ENCODE measurements around the gene RIMBP2. TPM values are rescaled to one million over a fixed set of nuclear protein-coding genes. Genes with fewer than 3 reads are reported as not detected.

RIMBP2 gene
- total and polyA plus RNA-seq, 2 experiments from 2014 or later: 0.31 to 0.37 TPM

- TF ChIP-seq, protein P1, sequence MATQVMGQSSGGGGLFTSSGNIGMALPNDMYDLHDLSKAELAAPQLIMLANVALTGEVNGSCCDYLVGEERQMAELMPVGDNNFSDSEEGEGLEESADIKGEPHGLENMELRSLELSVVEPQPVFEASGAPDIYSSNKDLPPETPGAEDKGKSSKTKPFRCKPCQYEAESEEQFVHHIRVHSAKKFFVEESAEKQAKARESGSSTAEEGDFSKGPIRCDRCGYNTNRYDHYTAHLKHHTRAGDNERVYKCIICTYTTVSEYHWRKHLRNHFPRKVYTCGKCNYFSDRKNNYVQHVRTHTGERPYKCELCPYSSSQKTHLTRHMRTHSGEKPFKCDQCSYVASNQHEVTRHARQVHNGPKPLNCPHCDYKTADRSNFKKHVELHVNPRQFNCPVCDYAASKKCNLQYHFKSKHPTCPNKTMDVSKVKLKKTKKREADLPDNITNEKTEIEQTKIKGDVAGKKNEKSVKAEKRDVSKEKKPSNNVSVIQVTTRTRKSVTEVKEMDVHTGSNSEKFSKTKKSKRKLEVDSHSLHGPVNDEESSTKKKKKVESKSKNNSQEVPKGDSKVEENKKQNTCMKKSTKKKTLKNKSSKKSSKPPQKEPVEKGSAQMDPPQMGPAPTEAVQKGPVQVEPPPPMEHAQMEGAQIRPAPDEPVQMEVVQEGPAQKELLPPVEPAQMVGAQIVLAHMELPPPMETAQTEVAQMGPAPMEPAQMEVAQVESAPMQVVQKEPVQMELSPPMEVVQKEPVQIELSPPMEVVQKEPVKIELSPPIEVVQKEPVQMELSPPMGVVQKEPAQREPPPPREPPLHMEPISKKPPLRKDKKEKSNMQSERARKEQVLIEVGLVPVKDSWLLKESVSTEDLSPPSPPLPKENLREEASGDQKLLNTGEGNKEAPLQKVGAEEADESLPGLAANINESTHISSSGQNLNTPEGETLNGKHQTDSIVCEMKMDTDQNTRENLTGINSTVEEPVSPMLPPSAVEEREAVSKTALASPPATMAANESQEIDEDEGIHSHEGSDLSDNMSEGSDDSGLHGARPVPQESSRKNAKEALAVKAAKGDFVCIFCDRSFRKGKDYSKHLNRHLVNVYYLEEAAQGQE (IDR thresholded peaks at IDR 0.05; ENCODE audit: unreplicated experiment): no peak
Measured at GRCh38 chr12:130706311-130706710, 9.8 kb downstream of the RIMBP2 start (continued).

GRCh38 chr12:130705178-130705822, 10.8 kb downstream of the RIMBP2 start:
- Histone ChIP-seq H3K79me2 (replicated peaks; ENCODE audit: insufficient read depth) (no peaks in the 10 kb centered on the region), H2AFZ (no peak overlapping the region), H3K9me2 (ENCODE audit: insufficient read depth) (no peaks in the 10 kb centered on the region), H3K4me1 (ENCODE audit: insufficient read depth) (no peaks in the 10 kb centered on the region), H3K4me3 (no peak overlapping the region), H3K36me3 (ENCODE audit: insufficient read depth) (no peaks in the 10 kb centered on the region), H3F3A (replicated peaks; ENCODE audit: low read depth) (no peaks in the 10 kb centered on the region), H3K27me3 (ENCODE audit: insufficient read depth) (no peaks in the 10 kb centered on the region), H3K27ac (ENCODE audit: low read depth) (no peak overlapping the region), H3K4me2 (no peak overlapping the region), H4K20me1 (replicated peaks; ENCODE audit: insufficient read depth) (no peaks in the 10 kb centered on the region)
- Mint-ChIP-seq H3K27ac (no peak overlapping the region), H3K27me3 (ENCODE audit: insufficient read depth, low read depth, poor library complexity) (peaks cover 13% of the 10 kb centered on the region), H3K4me3 (no peak overlapping the region), H3K9me3 (peaks cover 86% of the 10 kb centered on the region), H3K4me1 (peaks cover 9% of the 10 kb centered on the region; the same call in 2 of the 3 replicates), H3K36me3 (ENCODE audit: low read depth) (peaks cover 26% of the 10 kb centered on the region)
- DNase-seq (ENCODE audit: low spot score): no peak
- ATAC-seq: no peak; the same call in 2 of the 3 replicates
- no peak for TF ChIP-seq STAT1 (IDR thresholded peaks at IDR 0.05; ENCODE audit: unreplicated experiment)
- TF ChIP-seq EZH2phosphoT487 (IDR thresholded peaks at IDR 0.05; ENCODE audit: unreplicated experiment): no peak
- no peak for TF ChIP-seq ZNF331 (CRISPR knock-in tag; IDR thresholded peaks at IDR 0.05; ENCODE audit: low read depth)
- TF ChIP-seq ETS1 (IDR thresholded peaks at IDR 0.05): no peak
- TF ChIP-seq, protein P2, sequence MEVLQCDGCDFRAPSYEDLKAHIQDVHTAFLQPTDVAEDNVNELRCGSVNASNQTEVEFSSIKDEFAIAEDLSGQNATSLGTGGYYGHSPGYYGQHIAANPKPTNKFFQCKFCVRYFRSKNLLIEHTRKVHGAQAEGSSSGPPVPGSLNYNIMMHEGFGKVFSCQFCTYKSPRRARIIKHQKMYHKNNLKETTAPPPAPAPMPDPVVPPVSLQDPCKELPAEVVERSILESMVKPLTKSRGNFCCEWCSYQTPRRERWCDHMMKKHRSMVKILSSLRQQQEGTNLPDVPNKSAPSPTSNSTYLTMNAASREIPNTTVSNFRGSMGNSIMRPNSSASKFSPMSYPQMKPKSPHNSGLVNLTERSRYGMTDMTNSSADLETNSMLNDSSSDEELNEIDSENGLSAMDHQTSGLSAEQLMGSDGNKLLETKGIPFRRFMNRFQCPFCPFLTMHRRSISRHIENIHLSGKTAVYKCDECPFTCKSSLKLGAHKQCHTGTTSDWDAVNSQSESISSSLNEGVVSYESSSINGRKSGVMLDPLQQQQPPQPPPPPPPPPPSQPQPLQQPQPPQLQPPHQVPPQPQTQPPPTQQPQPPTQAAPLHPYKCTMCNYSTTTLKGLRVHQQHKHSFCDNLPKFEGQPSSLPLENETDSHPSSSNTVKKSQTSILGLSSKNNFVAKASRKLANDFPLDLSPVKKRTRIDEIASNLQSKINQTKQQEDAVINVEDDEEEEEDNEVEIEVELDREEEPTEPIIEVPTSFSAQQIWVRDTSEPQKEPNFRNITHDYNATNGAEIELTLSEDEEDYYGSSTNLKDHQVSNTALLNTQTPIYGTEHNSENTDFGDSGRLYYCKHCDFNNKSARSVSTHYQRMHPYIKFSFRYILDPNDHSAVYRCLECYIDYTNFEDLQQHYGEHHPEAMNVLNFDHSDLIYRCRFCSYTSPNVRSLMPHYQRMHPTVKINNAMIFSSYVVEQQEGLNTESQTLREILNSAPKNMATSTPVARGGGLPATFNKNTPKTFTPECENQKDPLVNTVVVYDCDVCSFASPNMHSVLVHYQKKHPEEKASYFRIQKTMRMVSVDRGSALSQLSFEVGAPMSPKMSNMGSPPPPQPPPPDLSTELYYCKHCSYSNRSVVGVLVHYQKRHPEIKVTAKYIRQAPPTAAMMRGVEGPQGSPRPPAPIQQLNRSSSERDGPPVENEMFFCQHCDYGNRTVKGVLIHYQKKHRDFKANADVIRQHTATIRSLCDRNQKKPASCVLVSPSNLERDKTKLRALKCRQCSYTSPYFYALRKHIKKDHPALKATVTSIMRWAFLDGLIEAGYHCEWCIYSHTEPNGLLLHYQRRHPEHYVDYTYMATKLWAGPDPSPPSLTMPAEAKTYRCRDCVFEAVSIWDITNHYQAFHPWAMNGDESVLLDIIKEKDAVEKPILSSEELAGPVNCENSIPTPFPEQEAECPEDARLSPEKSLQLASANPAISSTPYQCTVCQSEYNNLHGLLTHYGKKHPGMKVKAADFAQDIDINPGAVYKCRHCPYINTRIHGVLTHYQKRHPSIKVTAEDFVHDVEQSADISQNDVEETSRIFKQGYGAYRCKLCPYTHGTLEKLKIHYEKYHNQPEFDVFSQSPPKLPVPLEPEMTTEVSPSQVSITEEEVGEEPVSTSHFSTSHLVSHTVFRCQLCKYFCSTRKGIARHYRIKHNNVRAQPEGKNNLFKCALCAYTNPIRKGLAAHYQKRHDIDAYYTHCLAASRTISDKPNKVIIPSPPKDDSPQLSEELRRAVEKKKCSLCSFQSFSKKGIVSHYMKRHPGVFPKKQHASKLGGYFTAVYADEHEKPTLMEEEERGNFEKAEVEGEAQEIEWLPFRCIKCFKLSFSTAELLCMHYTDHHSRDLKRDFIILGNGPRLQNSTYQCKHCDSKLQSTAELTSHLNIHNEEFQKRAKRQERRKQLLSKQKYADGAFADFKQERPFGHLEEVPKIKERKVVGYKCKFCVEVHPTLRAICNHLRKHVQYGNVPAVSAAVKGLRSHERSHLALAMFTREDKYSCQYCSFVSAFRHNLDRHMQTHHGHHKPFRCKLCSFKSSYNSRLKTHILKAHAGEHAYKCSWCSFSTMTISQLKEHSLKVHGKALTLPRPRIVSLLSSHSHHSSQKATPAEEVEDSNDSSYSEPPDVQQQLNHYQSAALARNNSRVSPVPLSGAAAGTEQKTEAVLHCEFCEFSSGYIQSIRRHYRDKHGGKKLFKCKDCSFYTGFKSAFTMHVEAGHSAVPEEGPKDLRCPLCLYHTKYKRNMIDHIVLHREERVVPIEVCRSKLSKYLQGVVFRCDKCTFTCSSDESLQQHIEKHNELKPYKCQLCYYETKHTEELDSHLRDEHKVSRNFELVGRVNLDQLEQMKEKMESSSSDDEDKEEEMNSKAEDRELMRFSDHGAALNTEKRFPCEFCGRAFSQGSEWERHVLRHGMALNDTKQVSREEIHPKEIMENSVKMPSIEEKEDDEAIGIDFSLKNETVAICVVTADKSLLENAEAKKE (CRISPR knock-in tag; IDR thresholded peaks at IDR 0.05): no peak
- TF ChIP-seq, protein P1 (IDR thresholded peaks at IDR 0.05; ENCODE audit: unreplicated experiment): no peak
